Endothelial cell of umbilical vein (primary cell): Measurements from ENCODE around the gene HIF1AN. TPM values are rescaled to one million over a fixed set of nuclear protein-coding genes. Genes with fewer than 3 reads are reported as not detected.

Experiments
- BruUV-seq: library from RNA; stranded (reverse); fragments of 400-500 nt; replicated peaks from 2 replicates; lab custom pipeline; 2021; lab: Mats Ljungman, UMichigan
- CTCF ChIA-PET: fragments of 300-600, 350-600 bp; sonication (Branson Sonifier 250); formaldehyde crosslinking; loops from one replicate; lab custom pipeline; 2021; ENCODE audit warnings: antibody characterized with exemption, inconsistent platforms; lab: Charles Lee
- POLR2A ChIA-PET: fragments of 300-600, 350-600 bp; sonication (Branson Sonifier 250); formaldehyde crosslinking; loops from one replicate; lab custom pipeline; 2021; ENCODE audit warnings: antibody characterized with exemption, inconsistent platforms; lab: Charles Lee
- DNase-seq: peaks from one replicate; pipeline ENCODE4 v3.0.0-alpha.2; 2011; ENCODE audit warnings: low read depth, low spot score
- FAIRE-seq: peaks from 2 replicates; lab custom pipeline; 2011; peaks lifted over from hg19 to GRCh38; lab: Jason Lieb, UNC
- H2AFZ ChIP-seq: 2 replicates; pipeline ENCODE4 v1.6.0; 2012; ENCODE audit warnings: low read depth, low read length, control low read depth, inconsistent platforms
- H3K27ac ChIP-seq: 2 replicates; pipeline ENCODE4 v1.5.1; 2011; ENCODE audit warnings: low read depth, mild to moderate bottlenecking, control low read depth, low read length, moderate library complexity; ENCODE audit not compliant: insufficient read depth
- H3K27me3 ChIP-seq, 2 experiments: 2 replicates each; pipeline versions ENCODE4 v1.6.0 to v1.6.1; 2011; ENCODE audit warnings: low read length in 2 of 2, mixed read lengths in 1 of 2; ENCODE audit not compliant: control insufficient read depth in 2 of 2, insufficient read depth in 2 of 2
- H3K36me3 ChIP-seq, 2 experiments: 2 replicates in 1 of 2; 3 replicates in 1 of 2; pipeline ENCODE4 v1.5.1; 2011; ENCODE audit warnings: low read length in 2 of 2, mild to moderate bottlenecking in 1 of 2, moderate library complexity in 1 of 2; ENCODE audit not compliant: control insufficient read depth in 2 of 2, insufficient read depth in 2 of 2; ENCODE audit errors: extremely low read depth in 1 of 2
- H3K4me1 ChIP-seq: 3 replicates; pipeline ENCODE4 v1.5.1; 2011; ENCODE audit warnings: mild to moderate bottlenecking, low read length; ENCODE audit not compliant: control insufficient read depth, insufficient read depth; ENCODE audit errors: extremely low read depth
- H3K4me2 ChIP-seq: 2 replicates; pipeline ENCODE4 v1.6.1; 2011; ENCODE audit warnings: low read length, control low read depth, mixed read lengths; ENCODE audit not compliant: insufficient read depth
- H3K4me3 ChIP-seq, 3 experiments: fragments of 200-600 bp in 1 of 3; sonication (generic), shearing (Covaris generic) in 1 of 3; replicated peaks in 1 of 3; 2 replicates each; pipeline ENCODE4 v1.5.1; 2011 to 2016; ENCODE audit warnings: control low read depth in 3 of 3, low read length in 3 of 3, mild to moderate bottlenecking in 2 of 3, inconsistent platforms in 1 of 3, low read depth in 1 of 3, moderate library complexity in 1 of 3; ENCODE audit not compliant: insufficient read depth in 1 of 3
- H3K79me2 ChIP-seq: 2 replicates; pipeline ENCODE4 v1.6.0; 2012; ENCODE audit warnings: low read length, inconsistent platforms; ENCODE audit not compliant: control insufficient read depth, insufficient read depth
- H3K9ac ChIP-seq: replicated peaks from 2 replicates; pipeline ENCODE3; 2011; ENCODE audit warnings: low read length, control low read depth; ENCODE audit not compliant: insufficient read depth; ENCODE audit errors: extremely low read depth
- H3K9me1 ChIP-seq: replicated peaks from 3 replicates; pipeline ENCODE4 v1.6.0; 2011; ENCODE audit warnings: mild to moderate bottlenecking, low read length; ENCODE audit not compliant: control insufficient read depth, insufficient read depth; ENCODE audit errors: extremely low read depth
- H3K9me3 ChIP-seq: replicated peaks from 2 replicates; pipeline ENCODE4 v1.5.1; 2012; ENCODE audit warnings: low read length, inconsistent platforms; ENCODE audit not compliant: control insufficient read depth, insufficient read depth
- H4K20me1 ChIP-seq: replicated peaks from 2 replicates; pipeline ENCODE3; 2011; ENCODE audit warnings: mild to moderate bottlenecking, low read length; ENCODE audit not compliant: control insufficient read depth, insufficient read depth; ENCODE audit errors: extremely low read depth
- EZH2 ChIP-seq: IDR thresholded peaks from 2 replicates; pipeline ENCODE4 v1.6.1; 2012; ENCODE audit warnings: borderline replicate concordance, low read depth, mild to moderate bottlenecking, moderate library complexity, low read length, inconsistent platforms; ENCODE audit not compliant: severe bottlenecking
- FOS ChIP-seq: IDR thresholded peaks from 2 replicates; pipeline ENCODE4 v1.6.1; 2011; ENCODE audit warnings: mild to moderate bottlenecking, low read length, moderate library complexity, borderline replicate concordance; ENCODE audit not compliant: insufficient read depth
- GATA2 ChIP-seq: IDR thresholded peaks from 2 replicates; pipeline ENCODE4 v1.7.0; 2011; ENCODE audit warnings: low read depth, mild to moderate bottlenecking, moderate library complexity, mixed read lengths, low read length; ENCODE audit not compliant: insufficient read length, insufficient read depth
- JUN ChIP-seq: IDR thresholded peaks from 2 replicates; pipeline ENCODE4 v1.6.1; 2011; ENCODE audit warnings: borderline replicate concordance, low read depth; ENCODE audit not compliant: insufficient read length, insufficient read depth
- MYC ChIP-seq: IDR thresholded peaks from one replicate; pipeline ENCODE4 v1.6.1; 2011; ENCODE audit warnings: mild to moderate bottlenecking, low read depth, low read length
- POLR2A ChIP-seq: IDR thresholded peaks from 2 replicates; pipeline ENCODE4 v1.6.1; 2012; ENCODE audit warnings: low read depth, mild to moderate bottlenecking, control low read depth, low read length
- POLR2AphosphoS5 ChIP-seq: IDR thresholded peaks from 2 replicates; pipeline ENCODE4 v1.6.1; 2012; ENCODE audit warnings: low read depth, mild to moderate bottlenecking, control low read depth, low read length, moderate library complexity; ENCODE audit not compliant: insufficient read depth
- dilution Hi-C: fragments of 300-500 bp; cut with MboI; formaldehyde crosslinking; loops from one replicate; pipeline ENCODE4 v1.15.0; 2019; ENCODE audit warnings: low sequenced_read_pairs; ENCODE audit not compliant: extremely low pct_ligation_motif_present
- intact Hi-C: fragments of 100-400 bp; cut with micrococcal nuclease; formaldehyde crosslinking; loops from one replicate; pipeline ENCODE4 v1.10.0; 2022
- polyA plus RNA-seq, 4 experiments: library from polyadenylated mRNA; depleted of rRNA in 3 of 4; stranded (reverse) in 3 of 4; unstranded in 1 of 4; fragments of >200 nt; gene quantifications; 2 replicates each; pipeline versions ENCODE4 v1.2.1 to v1.2.3, GENCODE V29; 2011 to 2012; ENCODE audit warnings: missing spikeins in 1 of 4
- total RNA-seq: library from RNA; stranded (reverse); gene quantifications from 2 replicates; pipeline ENCODE4 v1.2.3, GENCODE V29; 2021
- TF ChIP-seq, protein P1 (sequence below), 2 donors: IDR thresholded peaks; 1 replicate in 1 of 2; 2 replicates in 1 of 2; pipeline ENCODE4 v1.5.1; 2011; ENCODE audit warnings: low read length in 2 of 2, mild to moderate bottlenecking in 2 of 2, moderate library complexity in 2 of 2, control low read depth in 1 of 2, inconsistent platforms in 1 of 2, low read depth in 1 of 2; ENCODE audit not compliant: insufficient read depth in 1 of 2; ENCODE audit errors: extremely low read depth in 1 of 2
- TF ChIP-seq, protein P2 (sequence below): IDR thresholded peaks from 2 replicates; pipeline ENCODE4 v1.6.1; 2011; ENCODE audit not compliant: insufficient read depth, insufficient read length

HIF1AN gene
- total and polyA plus RNA-seq, 2 donors (not counting 3 experiments of a cell fraction or from before 2014, with no cell fraction given) = 7.3 to 34.0 TPM

DNA sequence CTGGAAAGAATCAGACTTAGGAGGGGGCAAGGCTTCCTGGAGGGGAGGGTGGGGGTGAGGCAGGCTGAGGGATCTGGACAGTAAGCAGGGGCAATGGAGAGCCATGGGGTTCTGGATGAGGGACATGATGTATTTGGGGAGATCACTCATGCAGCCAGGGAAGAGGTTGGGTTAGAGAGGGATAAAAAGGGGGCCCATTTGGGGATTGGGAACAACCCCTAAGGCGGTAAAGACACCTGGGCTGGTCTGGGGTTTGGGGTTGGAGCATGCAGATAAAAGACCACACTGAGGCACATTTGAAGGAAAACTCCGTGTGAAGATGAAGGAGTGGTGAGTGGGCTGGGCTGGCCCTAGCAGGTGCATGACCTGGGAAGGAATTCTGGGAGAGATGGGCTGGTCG is 30.8 kb downstream of the HIF1AN start:
- Histone ChIP-seq H3K27me3 (peaks cover 68% of the 10 kb centered on the region in 2 experiments), H3K4me2 (no peak overlapping the region), H3K9ac (no peak overlapping the region), H2AFZ (no peak overlapping the region), H3K4me1 (peaks cover 2% of the 10 kb centered on the region), H3K36me3 (no peaks in the 10 kb centered on the region), H3K9me1 (no peaks in the 10 kb centered on the region), H3K9me3 (no peaks in the 10 kb centered on the region), H4K20me1 (no peaks in the 10 kb centered on the region), H3K27ac (no peak overlapping the region), H3K79me2 (no peaks in the 10 kb centered on the region), H3K4me3 (no peak overlapping the region)
- TF ChIP-seq POLR2A (no peak), GATA2 (no peak), POLR2AphosphoS5 (no peak), MYC (no peak), FOS (no peak), EZH2 (no peak), JUN (no peak)
- TF ChIP-seq, protein P1, sequence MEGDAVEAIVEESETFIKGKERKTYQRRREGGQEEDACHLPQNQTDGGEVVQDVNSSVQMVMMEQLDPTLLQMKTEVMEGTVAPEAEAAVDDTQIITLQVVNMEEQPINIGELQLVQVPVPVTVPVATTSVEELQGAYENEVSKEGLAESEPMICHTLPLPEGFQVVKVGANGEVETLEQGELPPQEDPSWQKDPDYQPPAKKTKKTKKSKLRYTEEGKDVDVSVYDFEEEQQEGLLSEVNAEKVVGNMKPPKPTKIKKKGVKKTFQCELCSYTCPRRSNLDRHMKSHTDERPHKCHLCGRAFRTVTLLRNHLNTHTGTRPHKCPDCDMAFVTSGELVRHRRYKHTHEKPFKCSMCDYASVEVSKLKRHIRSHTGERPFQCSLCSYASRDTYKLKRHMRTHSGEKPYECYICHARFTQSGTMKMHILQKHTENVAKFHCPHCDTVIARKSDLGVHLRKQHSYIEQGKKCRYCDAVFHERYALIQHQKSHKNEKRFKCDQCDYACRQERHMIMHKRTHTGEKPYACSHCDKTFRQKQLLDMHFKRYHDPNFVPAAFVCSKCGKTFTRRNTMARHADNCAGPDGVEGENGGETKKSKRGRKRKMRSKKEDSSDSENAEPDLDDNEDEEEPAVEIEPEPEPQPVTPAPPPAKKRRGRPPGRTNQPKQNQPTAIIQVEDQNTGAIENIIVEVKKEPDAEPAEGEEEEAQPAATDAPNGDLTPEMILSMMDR (IDR thresholded peaks at IDR 0.05; ENCODE audit: extremely low read depth in 1 of 2, insufficient read depth in 1 of 2, low read depth in 1 of 2, low read length in 2 of 2) = no peak
- TF ChIP-seq, protein P2, sequence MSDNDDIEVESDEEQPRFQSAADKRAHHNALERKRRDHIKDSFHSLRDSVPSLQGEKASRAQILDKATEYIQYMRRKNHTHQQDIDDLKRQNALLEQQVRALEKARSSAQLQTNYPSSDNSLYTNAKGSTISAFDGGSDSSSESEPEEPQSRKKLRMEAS = no peak
- DNase-seq (no peak), FAIRE-seq (no peak)
- BruUV-seq = no TSS peak
- intact Hi-C loops = no loop called here
- ChIA-PET CTCF (interaction anchor here (1.3 kb wide), 1 partner anchor 31 kb away, joined by 3 read pairs; the partner anchor contains the start of gene HIF1AN), POLR2A (no interaction called here)
- dilution Hi-C loops = no loop called here
